NB4 (cell line): ENCODE data around the gene SMIM22.

Experiments used
- DNase-seq: peaks from one replicate; pipeline ENCODE4 v3.0.0; 2010; ENCODE audit warnings: low read depth
- H3K4me3 ChIP-seq: one replicate; pipeline ENCODE4 v1.5.1; 2011; ENCODE audit warnings: mild to moderate bottlenecking, low read depth, low read length, moderate library complexity
- CTCF ChIP-seq: IDR thresholded peaks from one replicate; pipeline ENCODE4 v1.5.1; 2012; ENCODE audit warnings: low read depth, low read length
- MAX ChIP-seq: IDR thresholded peaks from 2 replicates; pipeline ENCODE4 v1.6.1; 2011; ENCODE audit warnings: low read depth, low read length
- MYC ChIP-seq: IDR thresholded peaks from 2 replicates; pipeline ENCODE4 v1.6.1; 2011; ENCODE audit warnings: low read depth, low read length
- POLR2A ChIP-seq: IDR thresholded peaks from 2 replicates; pipeline ENCODE4 v1.6.1; 2011; ENCODE audit warnings: mild to moderate bottlenecking; ENCODE audit not compliant: insufficient read length; ENCODE audit errors: extremely low read depth

The SMIM22 gene

GRCh38 chr16:4803898-4804762 lies 9.0 kb downstream of the SMIM22 start:
- H3K4me3 ChIP-seq, result no peak overlapping the region
- TF ChIP-seq MYC (no peak), CTCF (no peak), POLR2A (no peak), MAX (no peak)

GRCh38 chr16:4805231-4805630 lies 10.1 kb downstream of the SMIM22 start:
- no peak for TF ChIP-seq POLR2A
- no peak for DNase-seq

More at GRCh38 chr16:4803898-4804762, 9.0 kb downstream of the SMIM22 start:
- DNase-seq, result no peak

GRCh38 chr16:4806280-4806679 lies 11.1 kb downstream of the SMIM22 start:
- H3K4me3 ChIP-seq, result no peak overlapping the region
- TF ChIP-seq MYC (no peak), CTCF (no peak), POLR2A (no peak), MAX (no peak)
- DNase-seq, result no peak

More at GRCh38 chr16:4805231-4805630, 10.1 kb downstream of the SMIM22 start:
- H3K4me3 ChIP-seq, result no peak overlapping the region

GRCh38 chr16:4811242-4811641 lies 16.1 kb downstream of the SMIM22 start:
- TF ChIP-seq POLR2A, result no peak
- no peak for TF ChIP-seq MAX
- no peak for TF ChIP-seq MYC
- TF ChIP-seq CTCF, result no peak
- no peak for DNase-seq
- no peak overlapping the region for H3K4me3 ChIP-seq

- TF ChIP-seq POLR2A, result no peak
- TF ChIP-seq CTCF, result no peak
- TF ChIP-seq MYC, result no peak
- no peak for TF ChIP-seq MAX
- DNase-seq, result no peak
- no peak overlapping the region for H3K4me3 ChIP-seq
Observed at GRCh38 chr16:4811773-4812172, 16.6 kb downstream of the SMIM22 start.

- DNase-seq, result no peak
- TF ChIP-seq MAX (no peak), MYC (no peak), POLR2A (no peak), CTCF (no peak)
- no peak overlapping the region for H3K4me3 ChIP-seq
Observed at GRCh38 chr16:4813251-4814003, 18.3 kb downstream of the SMIM22 start.
